ENCODE results near the gene KLK8. TPM values are rescaled to one million over a fixed set of nuclear protein-coding genes. Genes with fewer than 3 reads are reported as not detected.

KLK8 gene
- total RNA-seq, 1 donor from 2014 or later: not detected

Other genes starting within 250 kb of the KLK8 start
- not detected for gene GPR32, start 231.1 kb downstream of the KLK8 start, total RNA-seq (ENCODE audit: unreplicated experiment)
- gene ACP4, start 211.2 kb downstream of the KLK8 start, total RNA-seq (ENCODE audit: unreplicated experiment): not detected
- 0.49 TPM for gene KLK1, start 177.8 kb downstream of the KLK8 start, total RNA-seq (ENCODE audit: unreplicated experiment)
- not detected for gene KLK15, start 168.0 kb downstream of the KLK8 start, total RNA-seq (ENCODE audit: unreplicated experiment)
- gene KLK3, start 146.7 kb downstream of the KLK8 start, total RNA-seq (ENCODE audit: unreplicated experiment): not detected
- not detected for gene KLK2, start 128.2 kb downstream of the KLK8 start, total RNA-seq (ENCODE audit: unreplicated experiment)
- gene KLK4, start 90.2 kb downstream of the KLK8 start, total RNA-seq (ENCODE audit: unreplicated experiment): 0.66 TPM
- not detected for gene KLK5, start 48.6 kb downstream of the KLK8 start, total RNA-seq (ENCODE audit: unreplicated experiment)
- gene KLK6, start 32.0 kb downstream of the KLK8 start, total RNA-seq (ENCODE audit: unreplicated experiment): not detected
- not detected for gene KLK7, start 17.7 kb downstream of the KLK8 start, total RNA-seq (ENCODE audit: unreplicated experiment)
- gene KLK10, start 18.1 kb upstream of the KLK8 start, total RNA-seq (ENCODE audit: unreplicated experiment): not detected
- not detected for gene KLK11, start 25.0 kb upstream of the KLK8 start, total RNA-seq (ENCODE audit: unreplicated experiment)
- 0.66 TPM for gene KLK12, start 33.4 kb upstream of the KLK8 start, total RNA-seq (ENCODE audit: unreplicated experiment)
- not detected for gene KLK13, start 63.5 kb upstream of the KLK8 start, total RNA-seq (ENCODE audit: unreplicated experiment)
- 1.5 TPM for gene KLK14, start 81.3 kb upstream of the KLK8 start, total RNA-seq (ENCODE audit: unreplicated experiment)
- 8.0 TPM for gene CTU1, start 106.8 kb upstream of the KLK8 start, total RNA-seq (ENCODE audit: unreplicated experiment)
- gene SIGLEC9, start 123.3 kb upstream of the KLK8 start, total RNA-seq (ENCODE audit: unreplicated experiment): not detected
- not detected for gene SIGLEC7, start 140.7 kb upstream of the KLK8 start, total RNA-seq (ENCODE audit: unreplicated experiment)
- gene CD33, start 223.5 kb upstream of the KLK8 start, total RNA-seq (ENCODE audit: unreplicated experiment): not detected
- gene SIGLECL1, start 249.5 kb upstream of the KLK8 start, total RNA-seq (ENCODE audit: unreplicated experiment): not detected

Measured in glutamatergic neuron (in vitro differentiated cells).